Small intestine (tissue), 7 donors: Measurements from ENCODE around the gene ADAP1. TPM values are rescaled to one million over a fixed set of nuclear protein-coding genes. Genes with fewer than 3 reads are reported as not detected.
"Not testable (repeated sequence)": the region's sequence is repeated elsewhere in the genome, so short reads cannot be mapped to it uniquely, and the experiment has no call there.

Source experiments
- DNase-seq, 2 donors: peaks; one replicate each; pipeline versions ENCODE4 v3.0.0 to v3.0.0-alpha.2; 2013
- FAIRE-seq: peaks from 2 replicates; lab custom pipeline; 2012; peaks lifted over from hg19 to GRCh38; lab: Jason Lieb, UNC
- H3K27ac ChIP-seq, 3 donors: one replicate each; pipeline ENCODE4 v1.5.1; 2013; ENCODE audit warnings: low read length in 2 of 3, mild to moderate bottlenecking in 2 of 3, control low read depth in 1 of 3, inconsistent platforms in 1 of 3, low read depth in 1 of 3, moderate library complexity in 1 of 3
- H3K27me3 ChIP-seq, 3 donors: one replicate each; pipeline ENCODE4 v1.6.1; 2013; ENCODE audit warnings: low read length in 3 of 3, inconsistent platforms in 1 of 3; ENCODE audit not compliant: control insufficient read depth in 3 of 3, insufficient read depth in 3 of 3
- H3K36me3 ChIP-seq, 3 donors: one replicate each; pipeline ENCODE4 v1.6.1; 2013; ENCODE audit warnings: low read length in 3 of 3, inconsistent platforms in 1 of 3, low read depth in 1 of 3, mild to moderate bottlenecking in 1 of 3, moderate library complexity in 1 of 3; ENCODE audit not compliant: control insufficient read depth in 3 of 3, insufficient read depth in 2 of 3
- H3K4me1 ChIP-seq, 3 donors: one replicate each; pipeline ENCODE4 v1.6.1; 2013; ENCODE audit warnings: low read length in 2 of 3, inconsistent platforms in 1 of 3, low read depth in 1 of 3, mild to moderate bottlenecking in 1 of 3, moderate library complexity in 1 of 3; ENCODE audit not compliant: control insufficient read depth in 3 of 3, insufficient read depth in 2 of 3
- H3K4me3 ChIP-seq, 3 donors: one replicate each; pipeline ENCODE4 v1.5.1; 2013; ENCODE audit warnings: low read length in 3 of 3, control low read depth in 1 of 3, inconsistent platforms in 1 of 3, low read depth in 1 of 3, mild to moderate bottlenecking in 1 of 3, moderate library complexity in 1 of 3
- H3K9me3 ChIP-seq, 2 donors: one replicate each; pipeline ENCODE4 v1.6.1; 2013; ENCODE audit warnings: low read depth in 1 of 2, low read length in 1 of 2; ENCODE audit not compliant: control insufficient read depth in 2 of 2, insufficient read depth in 1 of 2
- WGBS, 3 donors: extraction: QIAGEN DNeasy Blood & Tissue Kit; methylation state at CpG; one replicate each; pipeline ENCODE4 v1.1.7; 2013; 5-methylcytosine and 5-hydroxymethylcytosine counted together
- polyA plus RNA-seq, 4 donors: library from polyadenylated mRNA; stranded (reverse) in 3 of 4; unstranded in 1 of 4; fragments of 200-250 nt in 3 of 4; fragments of 120-200 nt in 1 of 4; gene quantifications; one replicate each; pipeline versions ENCODE4 v1.2.1 to v1.2.3, GENCODE V29; 2013
- donor health status: healthy with polysubstance abuse.
- donor health status: control.
- donor health status: control.
- donor health status: Bipolar disorder and iron deficiency.
- donor health status: healthy.

Gene ADAP1
- polyA plus RNA-seq, 4 donors, result 69.2 to 113 (median 86.7) TPM

- H3K27ac ChIP-seq, result peak overlapping the region; percentile 94 to 96 (median 95)
- peaks cover 11 to 60% (median 21%) of the 10 kb centered on the region in 3 donors for H3K4me1 ChIP-seq
- FAIRE-seq (no peak), DNase-seq (peak; percentile 94 to 95)
- peaks cover 0 to 78% (median 0%) of the 10 kb centered on the region in 3 donors for H3K36me3 ChIP-seq
- no peaks in the 10 kb centered on the region for H3K9me3 ChIP-seq
- H3K27me3 ChIP-seq, result no peaks in the 10 kb centered on the region
- peak overlapping the region in 1 of 3 donors; percentile 13 for H3K4me3 ChIP-seq
- 21 to 63% (median 41%) methylated on average over 43 to 47 of the region's 47 CpGs for WGBS, 3 donors
Measured at GRCh38 chr7:926061-927030, 28.1 kb downstream of the ADAP1 start.

- 20 to 40% (median 28%) methylated on average over 16 to 18 of the region's 18 CpGs for WGBS, 3 donors
- no peak overlapping the region for H3K4me3 ChIP-seq
- peak; percentile 79 to 94 for DNase-seq
Measured at GRCh38 chr7:925601-926000, 28.9 kb downstream of the ADAP1 start.

GRCh38 chr7:924541-925231 lies 29.8 kb downstream of the ADAP1 start:
- Histone ChIP-seq H3K4me3 (no peak overlapping the region), H3K36me3 (peaks cover 0 to 84% (median 0%) of the 10 kb centered on the region in 3 donors), H3K27me3 (no peaks in the 10 kb centered on the region), H3K4me1 (peaks cover 11 to 72% (median 21%) of the 10 kb centered on the region in 3 donors), H3K9me3 (no peaks in the 10 kb centered on the region), H3K27ac (peak overlapping the region; percentile 54 to 95 (median 60))
- DNase-seq, result peak; percentile 44 to 48
- WGBS, 3 donors, result 28 to 47% (median 29%) methylated on average over 22 to 24 of the region's 24 CpGs
- FAIRE-seq, result no peak

More at GRCh38 chr7:925601-926000, 28.9 kb downstream of the ADAP1 start:
- peak overlapping the region; percentile 94 to 96 (median 95) for H3K27ac ChIP-seq
- FAIRE-seq, result no peak
- H3K36me3 ChIP-seq, result peaks cover 0 to 80% (median 0%) of the 10 kb centered on the region in 3 donors
- H3K4me1 ChIP-seq, result peaks cover 11 to 67% (median 21%) of the 10 kb centered on the region in 3 donors
- H3K9me3 ChIP-seq, result no peaks in the 10 kb centered on the region
- H3K27me3 ChIP-seq, result no peaks in the 10 kb centered on the region

- H3K27ac ChIP-seq, H3K9me3 ChIP-seq, H3K27me3 ChIP-seq, H3K4me3 ChIP-seq, DNase-seq, FAIRE-seq: not testable (repeated sequence)
- WGBS, 3 donors, result 52 to 65% (median 56%) methylated on average over 12 to 23 of the region's 25 CpGs
- Histone ChIP-seq H3K36me3 (peaks cover 0 to 81% (median 0%) of the 10 kb centered on the region in 3 donors), H3K4me1 (peaks cover 11 to 72% (median 21%) of the 10 kb centered on the region in 3 donors)
Measured at GRCh38 chr7:924042-924441, 30.4 kb downstream of the ADAP1 start.

GRCh38 chr7:923108-924041 lies 31.1 kb downstream of the ADAP1 start:
- H3K9me3 ChIP-seq, result no peaks in the 10 kb centered on the region
- FAIRE-seq, result no peak
- peak overlapping the region in 1 of 3 donors; percentile 45 for H3K4me3 ChIP-seq
- peak overlapping the region; percentile 77 to 86 (median 83) for H3K27ac ChIP-seq
- peaks cover 0 to 81% (median 2%) of the 10 kb centered on the region in 3 donors for H3K36me3 ChIP-seq
- no peaks in the 10 kb centered on the region for H3K27me3 ChIP-seq
- 36 to 45% (median 43%) methylated on average over 25 to 40 of the region's 40 CpGs for WGBS, 3 donors
- peaks cover 11 to 72% (median 21%) of the 10 kb centered on the region in 3 donors for H3K4me1 ChIP-seq
- DNase-seq, result peak; percentile 88

GRCh38 chr7:922334-923107 lies 32.0 kb downstream of the ADAP1 start:
- DNase-seq (peak in 1 of 2 donors; percentile 45), FAIRE-seq (no peak)
- WGBS, 3 donors, result 36 to 45% (median 38%) methylated on average over 29 of the region's 29 CpGs
- Histone ChIP-seq H3K27me3 (no peaks in the 10 kb centered on the region), H3K4me1 (peaks cover 11 to 69% (median 21%) of the 10 kb centered on the region in 3 donors), H3K36me3 (peaks cover 0 to 81% (median 2%) of the 10 kb centered on the region in 3 donors), H3K27ac (peak overlapping the region; percentile 77 to 86 (median 83)), H3K9me3 (no peaks in the 10 kb centered on the region), H3K4me3 (peak overlapping the region in 1 of 3 donors; percentile 30)
